AG04450 (cell line): ENCODE data around the gene PLEKHG4B. TPM values are rescaled to one million over a fixed set of nuclear protein-coding genes. Genes with fewer than 3 reads are reported as not detected.
A peak's percentile ranks its signal among the peaks of the same experiment; 100 is the strongest.

Source experiments
- CTCF ChIA-PET: fragments of 300-600, 350-600 bp; formaldehyde crosslinking; extraction: SDS; loops from one replicate; lab custom pipeline; 2022; ENCODE audit warnings: antibody characterized with exemption, inconsistent platforms; lab: Charles Lee
- POLR2A ChIA-PET: fragments of 350-600 bp; formaldehyde crosslinking; extraction: SDS; loops from one replicate; lab custom pipeline; 2021; ENCODE audit warnings: antibody characterized with exemption, inconsistent platforms; lab: Yijun Ruan, JAX
- DNase-seq: peaks from one replicate; pipeline ENCODE4 v3.0.0-alpha.2; 2011; ENCODE audit warnings: low read depth, low spot score
- H3K27ac ChIP-seq: one replicate; pipeline ENCODE4 v1.5.1; 2012; ENCODE audit warnings: low read depth, low read length, control low read depth
- H3K27me3 ChIP-seq: one replicate; pipeline ENCODE4 v1.6.0; 2012; ENCODE audit warnings: low read length; ENCODE audit not compliant: control insufficient read depth, insufficient read depth
- H3K4me3 ChIP-seq: 2 replicates; pipeline ENCODE4 v1.5.1; 2011; ENCODE audit warnings: mild to moderate bottlenecking, low read depth, low read length, control low read depth
- H3K9me3 ChIP-seq: 2 replicates; pipeline ENCODE4 v1.5.1; 2012; ENCODE audit warnings: low read length; ENCODE audit not compliant: control insufficient read depth, insufficient read depth
- CTCF ChIP-seq: IDR thresholded peaks from 2 replicates; pipeline ENCODE4 v1.5.1; 2011; ENCODE audit warnings: low read depth, low read length, control low read depth, inconsistent platforms
- polyA plus RNA-seq: library from polyadenylated mRNA; depleted of rRNA; stranded (reverse); fragments of >200 nt; gene quantifications from 2 replicates; pipeline ENCODE4 v1.2.3, GENCODE V29; 2011

PLEKHG4B gene
- polyA plus RNA-seq, 1 experiment = 0.24 TPM

DNA sequence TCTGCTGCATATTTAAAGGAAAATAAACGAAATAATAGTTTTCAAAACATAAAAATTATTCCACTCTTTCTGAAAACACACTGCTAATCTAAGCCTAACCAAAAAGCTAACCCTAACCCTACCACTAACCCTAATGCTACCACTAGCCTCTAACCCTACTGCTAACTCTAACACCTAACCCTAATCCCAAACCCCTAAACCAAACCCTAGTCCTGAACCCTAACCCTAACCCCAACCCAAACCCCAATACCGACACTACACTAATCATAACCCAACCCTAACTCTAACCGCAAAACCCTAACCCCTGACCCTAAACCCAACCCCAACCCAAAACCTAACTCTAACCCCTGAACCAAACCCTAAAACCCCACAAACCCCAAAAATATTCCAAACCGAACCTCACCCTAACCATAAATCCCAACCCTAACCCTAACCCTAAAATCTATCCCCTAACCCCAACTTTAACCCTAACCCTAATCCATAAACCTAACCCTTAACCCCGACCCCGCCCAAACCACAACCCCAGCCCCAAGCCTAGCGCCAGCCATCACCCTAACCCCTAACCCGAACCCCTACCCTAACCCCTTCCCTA, 41.9 kb upstream of the PLEKHG4B start:
- H3K9me3 ChIP-seq = peaks cover 16% of the 10 kb centered on the region; the same call in 1 of the 2 replicates
- no peak overlapping the region for H3K4me3 ChIP-seq
- ChIA-PET POLR2A (no interaction called here), CTCF (no interaction called here)
- TF ChIP-seq CTCF = no peak
- peaks cover 33% of the 10 kb centered on the region for H3K27me3 ChIP-seq
- no peak overlapping the region for H3K27ac ChIP-seq
- DNase-seq = no peak

- DNase-seq = no peak
- no peak overlapping the region for H3K27ac ChIP-seq
- peaks cover 33% of the 10 kb centered on the region for H3K27me3 ChIP-seq
- H3K4me3 ChIP-seq = no peak overlapping the region
- CTCF ChIA-PET = no interaction called here
- POLR2A ChIA-PET = no interaction called here
- no peak for TF ChIP-seq CTCF
- H3K9me3 ChIP-seq = peaks cover 16% of the 10 kb centered on the region; the same call in 1 of the 2 replicates
These were observed 41.1 kb upstream of the PLEKHG4B start for GRCh38 chr5:50724-51499.

DNA sequence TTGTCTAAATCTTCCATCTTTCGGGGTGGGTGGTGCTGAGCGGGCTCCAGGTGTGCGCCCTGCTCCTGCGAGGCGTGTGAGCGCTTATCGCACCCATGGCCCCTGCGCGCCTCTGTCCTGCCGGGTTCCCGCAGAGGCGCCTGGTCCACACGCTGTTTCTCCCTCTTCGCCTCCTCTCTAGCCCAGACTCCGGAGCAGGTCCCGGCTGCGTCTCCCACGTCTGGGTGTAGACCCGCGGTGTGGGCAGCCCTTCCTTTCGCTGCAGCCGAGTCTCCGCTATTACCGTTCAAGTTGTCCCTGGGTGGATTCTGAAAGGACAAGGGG, 40.5 kb upstream of the PLEKHG4B start:
- Histone ChIP-seq H3K4me3 (no peak overlapping the region), H3K27me3 (peaks cover 33% of the 10 kb centered on the region), H3K9me3 (peaks cover 16% of the 10 kb centered on the region; the same call in 1 of the 2 replicates), H3K27ac (no peak overlapping the region)
- ChIA-PET CTCF (no interaction called here), POLR2A (no interaction called here)
- TF ChIP-seq CTCF = no peak
- DNase-seq = no peak

DNA sequence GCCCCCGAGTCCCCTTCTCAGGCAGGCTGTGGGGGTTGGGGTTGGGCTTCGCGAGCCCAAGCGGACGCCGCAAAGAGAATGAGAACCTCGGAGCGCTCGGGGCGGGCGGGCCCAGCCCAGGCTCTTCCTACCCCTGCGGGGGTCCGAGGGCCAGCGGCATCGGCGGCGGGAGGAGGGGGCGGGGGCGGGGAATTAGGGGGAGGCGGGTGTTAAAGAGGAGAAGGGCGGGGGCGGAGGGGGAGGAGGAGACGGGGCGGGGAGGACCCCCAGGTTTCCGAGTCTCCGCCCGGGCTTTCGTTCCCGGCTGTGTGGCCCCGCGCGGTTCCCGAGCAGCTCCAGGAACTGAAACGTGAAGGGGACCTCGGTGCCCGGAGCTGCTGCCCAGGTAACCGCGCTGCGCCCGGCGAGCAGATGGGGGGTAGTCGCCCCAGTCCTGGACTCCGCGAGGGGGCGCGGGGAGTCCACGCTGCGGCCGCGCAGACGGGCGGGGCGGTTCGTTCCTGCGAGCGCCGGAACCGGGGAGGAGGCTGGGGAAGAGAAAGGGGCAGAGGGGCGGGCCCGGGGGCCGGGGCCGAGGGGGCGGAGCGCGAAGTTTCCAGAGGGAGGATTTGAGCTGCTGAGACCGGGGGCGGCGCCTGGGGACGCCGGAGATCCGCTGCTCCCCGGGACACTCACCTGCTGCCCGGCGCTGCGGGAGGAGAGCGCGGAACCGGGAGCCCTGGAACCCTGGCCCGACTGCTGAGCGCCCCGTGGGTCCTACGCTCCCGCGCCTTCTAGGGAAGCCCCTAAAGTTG, 38.4 kb upstream of the PLEKHG4B start:
- Histone ChIP-seq H3K27ac (no peak overlapping the region), H3K4me3 (peak overlapping the region; percentile 51), H3K27me3 (peaks cover 32% of the 10 kb centered on the region), H3K9me3 (peaks cover 16% of the 10 kb centered on the region; the same call in 1 of the 2 replicates)
- ChIA-PET CTCF (interaction anchor here (0.7 kb wide), 1 partner anchor 166 kb away, joined by 3 read pairs; no protein-coding TSS in a partner anchor), POLR2A (no interaction called here)
- DNase-seq = no peak
- no peak for TF ChIP-seq CTCF
